H7 (cell line): ENCODE measurements around the gene BRD3OS. TPM values are rescaled to one million over a fixed set of nuclear protein-coding genes. Genes with fewer than 3 reads are reported as not detected.

Experiments used
- DNase-seq: peaks from one replicate; pipeline ENCODE4 v3.0.0; 2012
- H3K27me3 ChIP-seq: 2 replicates; pipeline ENCODE4 v1.6.0; 2011; ENCODE audit warnings: mild to moderate bottlenecking, low read length; ENCODE audit not compliant: control insufficient read depth, insufficient read depth
- H3K36me3 ChIP-seq: replicated peaks from 2 replicates; pipeline ENCODE4 v1.5.1; 2011; ENCODE audit warnings: low read length; ENCODE audit not compliant: control insufficient read depth, insufficient read depth
- H3K4me3 ChIP-seq: 2 replicates; pipeline ENCODE4 v1.5.1; 2011; ENCODE audit warnings: low read depth, mild to moderate bottlenecking, control low read depth, low read length, moderate library complexity; ENCODE audit not compliant: insufficient read depth
- total RNA-seq: library from RNA; depleted of rRNA; stranded (reverse); fragments of >200 nt; shearing (Covaris generic); gene quantifications from 2 replicates; pipeline ENCODE4 v1.2.3, GENCODE V29; 2014; rRNA removed

Gene BRD3OS, protein sequence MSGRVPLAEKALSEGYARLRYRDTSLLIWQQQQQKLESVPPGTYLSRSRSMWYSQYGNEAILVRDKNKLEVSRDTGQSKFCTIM
- 16.2 and 25.7 TPM in 2 replicates for total RNA-seq

DNA sequence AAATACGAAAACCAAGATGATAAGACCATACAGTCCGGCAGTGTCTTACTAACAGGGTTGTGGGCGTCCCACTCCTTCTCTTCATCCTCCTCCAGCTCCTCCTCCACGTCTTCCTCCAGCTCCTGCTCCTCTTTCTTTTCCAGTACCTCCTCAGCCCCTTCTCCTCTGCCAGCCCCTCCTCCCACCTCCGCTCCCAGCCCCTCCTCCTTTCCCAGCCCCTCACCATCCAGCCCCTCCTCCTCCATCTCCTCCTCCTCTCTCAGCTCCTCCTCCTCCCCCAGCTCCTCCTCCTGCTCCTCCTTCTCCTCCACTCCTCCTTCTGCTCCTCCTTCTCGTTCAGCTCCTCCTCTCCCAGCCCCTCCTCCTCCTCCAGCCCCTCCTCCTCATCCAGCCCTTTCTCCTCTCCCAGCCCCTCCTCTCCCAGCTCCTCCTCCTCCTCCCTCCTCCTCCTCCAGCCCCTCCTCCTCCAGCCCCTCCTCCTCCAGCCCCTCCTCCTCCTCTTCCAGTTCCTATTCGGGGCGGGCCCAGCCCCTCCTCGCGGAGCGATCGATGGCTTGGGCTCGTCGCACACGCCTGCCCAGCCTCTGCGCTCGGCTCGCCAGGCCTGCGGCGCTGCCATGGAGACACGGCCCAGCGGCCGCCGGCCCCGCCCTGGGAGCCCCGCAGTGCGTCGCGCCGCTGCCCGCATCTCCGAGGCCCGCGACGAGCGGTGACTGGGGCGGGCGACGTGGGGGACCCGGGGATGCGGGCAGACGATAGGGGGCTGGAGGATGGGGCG is at the start of gene BRD3OS:
Gene BRD3OS (plus strand): TSS at position 654 of the 778 bp plus-strand sequence. CDS start 1,267 bp downstream, outside the sequence.
- H3K36me3 ChIP-seq, result no peaks in the 10 kb centered on the region
- peak within 1 kb of the TSS; percentile 77 for H3K4me3 ChIP-seq
- H3K27me3 ChIP-seq, result no peaks in the 10 kb centered on the region
- DNase-seq, result peak; percentile 98

DNA sequence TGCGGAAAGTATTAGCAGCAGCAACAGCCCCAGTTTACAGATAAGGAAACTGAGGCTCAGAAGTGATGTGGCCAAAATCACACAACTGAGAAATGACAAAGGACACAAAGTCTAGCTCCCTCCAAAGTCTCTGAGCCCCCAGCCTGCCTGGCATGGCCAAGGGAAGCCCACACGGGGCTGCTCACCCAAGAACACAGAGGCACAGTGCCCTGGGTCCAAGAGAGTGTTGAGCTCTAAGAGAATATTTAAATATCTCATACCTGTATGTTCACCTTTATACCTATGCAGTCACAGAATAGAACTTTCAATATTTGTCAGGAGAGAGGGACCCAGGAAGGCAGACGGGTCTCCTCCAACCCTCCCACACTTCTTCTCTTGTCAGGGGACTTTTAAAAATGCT is 49.8 kb upstream of the BRD3OS start:
- DNase-seq, result peak; percentile 25
- Histone ChIP-seq H3K36me3 (no peaks in the 10 kb centered on the region), H3K27me3 (no peaks in the 10 kb centered on the region), H3K4me3 (no peak overlapping the region)

DNA sequence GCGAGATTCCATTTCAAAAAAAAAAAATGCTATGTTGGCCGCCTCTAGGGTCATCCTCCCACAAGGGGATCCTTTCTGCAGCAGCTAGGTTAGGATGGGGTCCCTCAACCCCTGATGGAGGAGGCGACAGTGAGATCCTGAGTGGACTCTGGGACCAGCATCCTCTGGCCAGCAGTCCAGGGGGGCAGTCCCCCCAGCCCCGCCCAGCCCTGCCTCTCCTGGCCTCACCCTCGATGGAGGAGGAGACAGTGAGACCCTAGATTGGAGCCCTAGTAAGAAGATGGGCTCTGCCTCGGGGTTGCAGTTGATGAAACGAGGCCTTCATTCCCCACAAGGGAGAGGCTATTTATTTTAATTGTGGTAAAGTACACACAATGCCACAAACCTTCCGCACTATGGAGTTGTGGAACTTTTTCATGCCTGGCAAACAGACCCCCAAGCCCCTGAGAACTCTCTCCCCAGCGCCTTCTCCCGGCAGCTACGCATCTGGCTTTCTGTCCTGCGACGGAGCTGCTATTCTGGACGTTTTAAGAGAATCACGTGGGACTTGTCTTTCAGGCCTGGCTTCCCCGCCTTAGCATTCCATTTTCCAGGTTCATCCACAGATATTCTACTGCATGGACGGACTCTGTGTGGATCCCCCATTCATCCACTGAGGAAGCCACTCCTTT is 49.0 kb upstream of the BRD3OS start:
- peak; percentile 42 for DNase-seq
- no peaks in the 10 kb centered on the region for H3K36me3 ChIP-seq
- H3K27me3 ChIP-seq, result no peaks in the 10 kb centered on the region
- no peak overlapping the region for H3K4me3 ChIP-seq

DNA sequence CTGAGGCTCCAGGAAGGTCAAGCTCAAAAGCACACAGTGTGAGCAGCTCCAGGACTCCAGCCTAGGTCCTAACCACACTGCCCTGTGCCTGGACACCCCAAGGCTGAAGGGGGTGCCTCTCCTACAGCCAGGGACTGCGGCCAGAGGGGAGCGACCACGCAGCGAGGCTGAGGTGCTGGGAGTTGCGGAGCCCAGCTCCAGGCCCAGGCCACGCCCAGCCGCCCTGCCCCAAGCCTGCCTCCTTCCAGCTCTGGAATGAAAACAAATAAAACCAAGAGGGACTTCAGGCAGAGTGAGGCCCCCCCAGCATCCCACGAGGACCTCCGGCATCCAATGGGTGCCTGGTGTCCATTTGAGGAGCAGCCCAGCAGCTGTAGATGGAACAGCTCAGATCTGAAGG is 48.4 kb upstream of the BRD3OS start:
- no peak overlapping the region for H3K4me3 ChIP-seq
- peak; percentile 54 for DNase-seq
- H3K36me3 ChIP-seq, result no peaks in the 10 kb centered on the region

DNA sequence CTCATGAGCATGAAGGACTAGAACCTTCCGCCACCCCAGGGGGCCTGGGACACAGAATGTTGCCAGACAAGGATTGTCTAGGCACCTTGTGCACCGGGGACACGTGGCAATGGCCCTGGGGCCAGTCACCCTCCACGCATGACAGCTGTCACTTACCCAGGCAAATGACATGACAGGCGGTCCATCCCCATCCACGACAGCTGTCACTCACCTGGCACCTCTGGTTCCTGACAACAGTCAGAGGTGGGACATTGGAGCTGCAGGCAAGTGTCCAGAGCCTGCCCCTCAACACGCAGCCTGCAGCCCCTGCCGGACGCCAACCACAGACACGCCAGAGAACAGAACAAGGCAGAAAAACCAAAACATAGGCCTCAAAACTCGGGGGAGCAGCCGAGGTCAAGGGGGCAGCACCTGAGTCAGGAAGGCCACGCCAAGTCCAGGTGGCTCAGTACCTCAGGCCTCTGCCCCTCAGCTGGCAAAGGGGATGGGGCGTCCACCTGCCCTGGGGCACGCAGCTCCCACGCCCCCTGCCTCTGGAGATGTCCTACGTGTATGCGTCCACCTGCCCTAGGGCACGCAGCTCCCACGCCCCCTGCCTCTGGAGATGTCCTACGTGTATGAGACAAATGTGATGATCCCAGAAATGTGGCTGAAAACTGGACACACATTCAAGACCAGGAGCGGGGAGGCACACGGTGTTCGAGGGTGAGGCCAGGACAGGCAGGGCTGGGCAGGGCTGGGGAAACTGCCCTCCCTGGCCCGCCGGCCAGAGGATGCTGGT is 47.7 kb upstream of the BRD3OS start:
- DNase-seq, result peak; percentile 55
- no peaks in the 10 kb centered on the region for H3K36me3 ChIP-seq
- H3K27me3 ChIP-seq, result no peaks in the 10 kb centered on the region
- H3K4me3 ChIP-seq, result no peak overlapping the region

More for the DNA sequence above, 48.4 kb upstream of the BRD3OS start:
- H3K27me3 ChIP-seq, result no peaks in the 10 kb centered on the region

DNA sequence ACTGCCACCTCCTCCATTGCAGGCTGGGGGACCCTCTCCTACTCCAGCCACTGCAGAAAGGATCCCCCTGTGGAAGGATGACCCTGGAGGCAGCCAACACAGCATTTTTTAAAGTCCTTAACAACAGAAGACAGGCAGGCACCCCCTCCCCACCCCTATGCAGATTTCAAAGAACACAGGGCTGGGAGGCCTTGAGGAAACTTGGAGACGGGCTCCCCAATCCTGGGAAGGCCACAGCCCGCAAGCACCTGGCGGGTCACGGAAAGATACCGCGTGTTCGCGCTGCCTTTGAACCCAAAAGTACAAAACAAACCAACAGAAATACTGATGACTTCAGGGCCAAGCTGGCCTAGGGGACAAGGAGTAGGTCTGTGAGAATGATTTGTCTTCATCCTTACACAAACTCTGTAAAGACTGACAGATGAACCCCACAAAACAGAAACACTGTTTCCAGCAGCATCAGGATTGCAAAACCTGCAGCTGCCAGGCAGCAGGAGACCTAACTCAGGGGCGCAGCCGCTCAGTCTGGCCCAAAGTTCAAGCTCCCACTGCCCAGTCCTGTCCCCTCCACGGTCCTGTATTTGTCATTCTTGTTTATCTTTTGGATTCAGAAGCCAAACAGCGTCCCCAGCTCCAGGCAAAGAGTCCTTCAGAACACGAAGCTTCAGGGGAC is 46.9 kb upstream of the BRD3OS start:
- Histone ChIP-seq H3K27me3 (no peaks in the 10 kb centered on the region), H3K36me3 (no peaks in the 10 kb centered on the region), H3K4me3 (no peak overlapping the region)
- peak; percentile 66 for DNase-seq

DNA sequence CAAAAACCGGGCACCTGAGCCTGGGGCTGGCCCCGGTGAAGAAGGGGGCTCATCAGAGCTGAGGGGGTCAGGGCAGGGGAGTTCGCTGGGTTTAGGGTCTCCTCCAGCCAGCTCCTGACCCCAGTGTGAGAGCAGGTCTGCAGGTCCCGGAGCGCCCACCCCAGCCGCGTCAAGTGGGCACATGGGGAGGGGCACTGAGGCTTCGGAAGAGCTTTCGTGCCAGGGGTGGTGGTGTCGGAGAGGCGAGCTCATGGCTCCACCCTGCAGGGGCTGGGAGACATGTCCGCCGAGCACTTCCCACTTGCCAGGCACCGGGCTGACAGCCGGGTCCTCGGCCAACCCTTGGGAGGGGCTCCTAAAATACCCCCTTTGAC is 46.4 kb upstream of the BRD3OS start:
- Histone ChIP-seq H3K4me3 (no peak overlapping the region), H3K36me3 (no peaks in the 10 kb centered on the region), H3K27me3 (no peaks in the 10 kb centered on the region)
- no peak for DNase-seq

DNA sequence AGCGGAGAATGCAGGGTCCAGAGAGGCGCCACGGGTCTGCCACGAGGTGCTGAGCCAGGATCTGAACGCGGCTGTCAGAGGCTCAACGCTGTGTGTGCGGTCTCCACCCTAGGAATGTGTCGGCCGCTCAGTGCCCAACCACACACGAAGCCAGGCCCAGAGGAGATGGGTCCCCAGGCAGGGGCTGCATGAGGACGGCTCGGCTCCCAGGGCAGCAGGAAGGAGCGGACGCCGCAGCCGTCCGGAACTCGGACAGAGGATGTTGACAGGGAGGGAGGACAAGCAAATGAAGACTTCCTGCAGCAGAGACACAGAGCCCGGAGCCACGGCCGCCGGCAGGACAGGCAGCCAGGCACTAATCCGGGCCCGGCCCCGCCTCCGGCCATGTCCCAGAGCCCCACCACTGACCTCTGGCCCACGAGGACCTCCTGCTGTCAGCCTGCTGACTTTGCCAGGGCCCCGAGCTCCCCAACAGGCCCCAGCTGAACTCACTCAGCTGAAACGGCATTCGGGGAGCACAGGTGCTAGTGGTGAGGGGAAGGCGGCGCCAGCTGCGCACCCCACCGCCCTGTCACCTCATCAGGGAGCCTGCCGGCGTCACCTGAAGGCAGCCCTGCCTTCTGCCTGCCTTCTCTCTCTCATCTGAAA is 45.9 kb upstream of the BRD3OS start:
- Histone ChIP-seq H3K27me3 (no peaks in the 10 kb centered on the region), H3K4me3 (no peak overlapping the region), H3K36me3 (no peaks in the 10 kb centered on the region)
- peak; percentile 82 for DNase-seq

DNA sequence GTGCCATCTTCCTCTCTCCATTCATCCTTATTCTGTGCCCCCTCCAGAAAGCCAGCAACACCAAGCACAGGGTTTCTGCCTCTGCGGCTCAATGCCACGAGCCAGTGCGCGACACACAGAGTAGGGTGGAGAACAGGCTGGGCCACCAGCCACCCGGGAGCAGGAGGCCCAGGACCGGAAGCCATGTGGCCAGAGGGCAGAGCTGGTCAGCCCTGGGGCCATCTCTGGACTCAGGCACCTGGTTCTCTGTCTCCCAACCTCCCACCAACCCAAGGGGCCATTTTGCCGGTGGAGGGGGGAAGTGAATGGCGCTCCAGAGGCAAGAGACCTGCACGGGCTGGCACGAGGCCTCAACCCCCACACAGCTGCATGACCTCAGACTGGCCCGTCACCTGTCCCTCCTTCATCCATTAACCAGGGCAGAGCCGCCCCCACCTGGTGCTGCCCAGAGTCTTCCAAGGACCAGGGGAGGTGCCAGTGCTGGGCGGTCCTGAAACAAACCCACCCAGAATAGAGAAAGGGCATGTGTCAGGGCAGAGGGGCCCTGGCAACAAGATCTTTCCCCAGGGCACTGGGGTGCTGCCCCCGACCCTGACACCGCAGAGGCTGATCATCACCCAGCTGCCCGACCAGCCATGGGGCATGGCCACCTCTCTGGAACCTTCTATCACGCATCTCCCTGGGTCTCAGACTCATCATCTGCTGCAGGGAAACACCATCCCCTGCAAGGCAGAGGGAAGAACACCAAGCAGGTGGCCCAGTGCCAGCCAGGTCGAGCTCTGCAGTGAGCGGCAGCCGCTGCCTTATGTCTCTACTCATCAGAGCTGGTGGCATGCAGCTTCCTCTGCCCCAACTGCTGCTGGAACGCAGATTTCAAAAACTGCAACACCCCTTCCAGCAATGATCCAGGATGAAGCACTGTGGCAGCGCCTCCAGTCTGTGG is 45.1 kb upstream of the BRD3OS start:
- no peaks in the 10 kb centered on the region for H3K36me3 ChIP-seq
- DNase-seq, result peak; percentile 59
- H3K27me3 ChIP-seq, result no peaks in the 10 kb centered on the region
- no peak overlapping the region for H3K4me3 ChIP-seq

DNA sequence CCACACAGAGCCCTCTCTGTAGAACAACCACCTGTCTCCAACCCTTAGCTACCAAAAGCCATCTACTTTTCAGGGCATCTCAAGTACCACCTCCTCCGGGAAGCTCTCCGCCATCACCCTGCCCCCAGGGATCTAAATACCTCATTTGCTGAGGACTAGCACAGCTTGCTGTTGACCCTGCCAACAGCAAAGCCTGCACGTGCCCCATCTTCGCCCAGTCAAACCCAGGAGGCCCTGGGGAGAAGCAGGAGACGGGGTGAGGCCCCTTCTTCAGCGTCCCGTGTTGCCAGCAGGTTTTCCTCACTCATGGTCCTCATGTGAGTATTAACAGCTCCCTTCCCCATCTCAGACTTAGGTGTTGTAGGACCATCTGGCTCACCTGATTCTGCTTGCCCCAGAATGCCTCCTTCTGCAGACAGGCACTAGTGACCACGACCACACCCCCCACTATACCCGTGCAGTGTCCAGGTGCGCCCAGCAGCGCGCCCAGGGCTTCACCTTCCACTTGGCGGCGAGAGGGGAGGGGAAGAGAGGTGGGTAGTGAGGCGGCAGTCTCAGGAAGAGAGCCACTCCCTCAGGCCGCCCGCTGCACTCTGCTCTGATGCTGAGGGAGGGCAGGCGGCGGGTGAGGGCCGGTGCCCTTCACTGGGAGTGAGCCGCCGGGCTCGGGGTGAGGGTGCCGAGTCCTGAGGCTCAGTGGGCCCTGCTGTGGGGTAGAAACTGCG is 44.3 kb upstream of the BRD3OS start:
- Histone ChIP-seq H3K27me3 (no peaks in the 10 kb centered on the region), H3K36me3 (no peaks in the 10 kb centered on the region), H3K4me3 (no peak overlapping the region)
- DNase-seq, result peak; percentile 62

DNA sequence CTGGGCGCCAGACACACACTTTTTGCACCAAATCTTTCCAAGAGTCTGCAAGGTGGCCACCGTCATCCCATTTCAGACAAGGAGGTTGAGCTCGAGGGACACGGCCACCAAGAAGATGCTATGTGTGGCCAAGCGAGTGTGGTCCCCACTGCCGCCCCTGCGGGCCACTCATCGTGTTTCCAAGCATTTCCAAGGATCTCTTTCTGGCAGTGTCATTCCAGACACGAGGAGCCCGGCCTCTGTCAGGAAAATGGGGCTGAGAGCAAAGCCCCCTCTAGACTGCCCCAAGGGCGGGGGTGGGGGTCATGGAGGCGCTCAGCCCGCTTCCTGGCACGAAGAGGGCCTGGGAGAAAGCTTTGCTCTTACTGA is 43.7 kb upstream of the BRD3OS start:
- Histone ChIP-seq H3K36me3 (no peaks in the 10 kb centered on the region), H3K27me3 (no peaks in the 10 kb centered on the region), H3K4me3 (no peak overlapping the region)
- peak; percentile 59 for DNase-seq

DNA sequence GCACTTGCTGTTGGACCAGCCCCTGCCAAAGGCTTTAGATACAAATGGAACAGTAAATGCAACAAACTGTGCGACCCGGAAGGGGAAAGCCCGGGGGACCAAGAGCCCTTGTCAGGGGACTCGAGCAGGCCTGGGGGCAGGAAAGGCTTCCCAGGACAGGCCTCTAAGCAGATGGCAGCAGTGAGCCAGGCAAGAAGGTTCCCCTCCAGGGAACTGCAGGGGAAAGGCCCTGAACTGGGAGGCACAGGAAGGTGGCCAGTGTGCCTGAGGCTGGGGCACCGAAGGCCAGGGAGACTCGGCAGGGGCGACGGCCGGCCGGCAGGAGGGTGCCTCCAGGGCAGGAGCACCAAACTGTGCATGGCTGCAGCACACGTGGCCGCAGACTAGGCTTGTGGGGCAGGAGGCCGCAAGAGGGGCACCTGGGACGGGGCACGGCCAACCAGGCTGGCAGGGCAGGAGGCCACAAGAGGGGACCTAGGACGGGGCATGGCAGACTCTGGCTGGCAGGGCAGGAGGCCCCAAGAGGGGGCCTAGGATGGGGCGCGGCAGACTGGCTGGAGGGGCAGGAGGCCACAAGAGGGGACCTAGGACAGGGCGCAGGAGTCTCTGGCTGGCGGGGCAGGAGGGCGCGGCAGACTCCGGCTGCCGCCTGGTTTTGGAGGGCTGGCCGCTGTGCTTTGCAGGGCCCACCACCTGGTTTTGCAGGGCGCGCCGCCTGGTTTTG is 43.2 kb upstream of the BRD3OS start:
- peak; percentile 68 for DNase-seq

More for the DNA sequence above, 43.2 kb upstream of the BRD3OS start:
- no peaks in the 10 kb centered on the region for H3K27me3 ChIP-seq
- H3K4me3 ChIP-seq, result no peak overlapping the region
- H3K36me3 ChIP-seq, result no peaks in the 10 kb centered on the region
